ENCODE results near the gene MACROD2.
"Not testable (repeated sequence)": the region's sequence is repeated elsewhere in the genome, so short reads cannot be mapped to it uniquely, and the experiment has no call there.

- TF ChIP-seq SUZ12 (IDR thresholded peaks at IDR 0.05; ENCODE audit: extremely low read depth, insufficient read depth, insufficient read length); ZNF274 (IDR thresholded peaks at IDR 0.05; ENCODE audit: low read depth, low read length): not testable (repeated sequence)
These were observed 1812.5 kb downstream of the MACROD2 start for GRCh38 chr20:15807771-15808170.
